Measurements from ENCODE around the gene TAOK1. TPM values are rescaled to one million over a fixed set of nuclear protein-coding genes. Genes with fewer than 3 reads are reported as not detected.

The TAOK1 gene
- total RNA-seq, 4 donors from 2014 or later, result 24.6 to 102 (median 64.9) TPM

DNA sequence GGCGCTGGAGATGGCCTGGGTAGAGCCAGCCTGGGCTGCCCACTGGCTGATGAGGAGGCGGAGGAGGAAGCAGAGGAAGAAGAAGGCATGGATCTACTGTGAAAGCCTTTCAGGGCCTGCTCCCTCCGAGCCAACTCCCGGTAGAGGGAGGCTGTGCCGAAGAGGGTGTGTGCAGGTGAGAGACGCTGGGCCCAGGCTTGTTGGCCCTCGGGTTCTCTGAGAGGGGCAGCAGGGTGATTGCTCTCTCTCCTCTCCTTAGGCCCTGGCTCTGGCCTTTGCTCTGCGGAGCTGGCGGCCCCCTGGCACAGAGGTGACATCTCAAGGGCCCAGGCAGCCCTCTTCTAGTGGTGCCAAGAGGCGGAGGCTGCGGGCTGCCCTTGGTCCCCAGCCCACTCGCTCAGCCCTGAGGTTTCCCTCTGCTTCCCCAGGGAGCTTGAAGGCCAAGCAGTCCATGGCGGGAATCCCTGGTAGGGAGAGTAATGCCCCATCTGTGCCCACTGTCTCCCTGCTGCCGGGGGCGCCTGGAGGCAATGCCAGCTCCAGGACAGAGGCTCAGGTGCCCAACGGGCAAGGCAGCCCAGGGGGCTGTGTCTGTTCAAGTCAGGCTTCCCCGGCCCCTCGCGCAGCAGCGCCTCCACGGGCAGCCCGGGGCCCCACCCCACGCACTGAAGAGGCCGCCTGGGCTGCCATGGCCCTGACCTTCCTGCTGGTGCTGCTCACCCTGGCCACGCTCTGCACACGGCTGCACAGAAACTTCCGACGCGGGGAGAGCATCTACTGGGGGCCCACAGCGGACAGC is 181.9 kb downstream of the TAOK1 start:
- peak overlapping the region; percentile 30 to 53 for H3K27ac ChIP-seq
- TF ChIP-seq, protein P1, sequence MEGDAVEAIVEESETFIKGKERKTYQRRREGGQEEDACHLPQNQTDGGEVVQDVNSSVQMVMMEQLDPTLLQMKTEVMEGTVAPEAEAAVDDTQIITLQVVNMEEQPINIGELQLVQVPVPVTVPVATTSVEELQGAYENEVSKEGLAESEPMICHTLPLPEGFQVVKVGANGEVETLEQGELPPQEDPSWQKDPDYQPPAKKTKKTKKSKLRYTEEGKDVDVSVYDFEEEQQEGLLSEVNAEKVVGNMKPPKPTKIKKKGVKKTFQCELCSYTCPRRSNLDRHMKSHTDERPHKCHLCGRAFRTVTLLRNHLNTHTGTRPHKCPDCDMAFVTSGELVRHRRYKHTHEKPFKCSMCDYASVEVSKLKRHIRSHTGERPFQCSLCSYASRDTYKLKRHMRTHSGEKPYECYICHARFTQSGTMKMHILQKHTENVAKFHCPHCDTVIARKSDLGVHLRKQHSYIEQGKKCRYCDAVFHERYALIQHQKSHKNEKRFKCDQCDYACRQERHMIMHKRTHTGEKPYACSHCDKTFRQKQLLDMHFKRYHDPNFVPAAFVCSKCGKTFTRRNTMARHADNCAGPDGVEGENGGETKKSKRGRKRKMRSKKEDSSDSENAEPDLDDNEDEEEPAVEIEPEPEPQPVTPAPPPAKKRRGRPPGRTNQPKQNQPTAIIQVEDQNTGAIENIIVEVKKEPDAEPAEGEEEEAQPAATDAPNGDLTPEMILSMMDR (IDR thresholded peaks at IDR 0.05), result no peak
- TF ChIP-seq POLR2A (IDR thresholded peaks at IDR 0.05), result no peak
- H3K4me3 ChIP-seq, result peak overlapping the region; percentile 0 to 23
- H3K36me3 ChIP-seq, result no peaks in the 10 kb centered on the region
- peak in 1 of 2 donors; percentile 31 for DNase-seq
- H3K4me1 ChIP-seq, result peaks cover 4 to 18% of the 10 kb centered on the region in 2 donors
- H3K9me3 ChIP-seq, result no peaks in the 10 kb centered on the region
- no peaks in the 10 kb centered on the region for H3K27me3 ChIP-seq
- intact Hi-C loops (cut with DNase I; ENCODE audit: low total_unique reads), result no loop called here

GRCh38 chr17:29572691-29573557 is 182.8 kb downstream of the TAOK1 start:
- no peaks in the 10 kb centered on the region for H3K27me3 ChIP-seq
- H3K4me1 ChIP-seq, result peaks cover 7 to 26% of the 10 kb centered on the region in 2 donors
- peak overlapping the region; percentile 0 to 23 for H3K4me3 ChIP-seq
- TF ChIP-seq, protein P1 (IDR thresholded peaks at IDR 0.05), result peak; percentile 56 to 91 (median 82)
- TF ChIP-seq POLR2A (IDR thresholded peaks at IDR 0.05), result no peak
- intact Hi-C loops (cut with DNase I; ENCODE audit: low total_unique reads), result no loop called here
- DNase-seq, result peak; percentile 43 to 69
- H3K36me3 ChIP-seq, result no peaks in the 10 kb centered on the region
- no peaks in the 10 kb centered on the region for H3K9me3 ChIP-seq
- peak overlapping the region; percentile 30 to 53 for H3K27ac ChIP-seq

GRCh38 chr17:29573558-29573869 is 183.4 kb downstream of the TAOK1 start:
- no peak overlapping the region for H3K4me3 ChIP-seq
- H3K27me3 ChIP-seq, result no peaks in the 10 kb centered on the region
- no peaks in the 10 kb centered on the region for H3K9me3 ChIP-seq
- peak overlapping the region in 1 of 2 donors; percentile 53 for H3K27ac ChIP-seq
- H3K4me1 ChIP-seq, result peaks cover 7 to 28% of the 10 kb centered on the region in 2 donors
- no peaks in the 10 kb centered on the region for H3K36me3 ChIP-seq
- TF ChIP-seq, protein P1 (IDR thresholded peaks at IDR 0.05), result no peak
- TF ChIP-seq POLR2A (IDR thresholded peaks at IDR 0.05), result no peak
- intact Hi-C loops (cut with DNase I; ENCODE audit: low total_unique reads), result no loop called here
- DNase-seq, result no peak

DNA sequence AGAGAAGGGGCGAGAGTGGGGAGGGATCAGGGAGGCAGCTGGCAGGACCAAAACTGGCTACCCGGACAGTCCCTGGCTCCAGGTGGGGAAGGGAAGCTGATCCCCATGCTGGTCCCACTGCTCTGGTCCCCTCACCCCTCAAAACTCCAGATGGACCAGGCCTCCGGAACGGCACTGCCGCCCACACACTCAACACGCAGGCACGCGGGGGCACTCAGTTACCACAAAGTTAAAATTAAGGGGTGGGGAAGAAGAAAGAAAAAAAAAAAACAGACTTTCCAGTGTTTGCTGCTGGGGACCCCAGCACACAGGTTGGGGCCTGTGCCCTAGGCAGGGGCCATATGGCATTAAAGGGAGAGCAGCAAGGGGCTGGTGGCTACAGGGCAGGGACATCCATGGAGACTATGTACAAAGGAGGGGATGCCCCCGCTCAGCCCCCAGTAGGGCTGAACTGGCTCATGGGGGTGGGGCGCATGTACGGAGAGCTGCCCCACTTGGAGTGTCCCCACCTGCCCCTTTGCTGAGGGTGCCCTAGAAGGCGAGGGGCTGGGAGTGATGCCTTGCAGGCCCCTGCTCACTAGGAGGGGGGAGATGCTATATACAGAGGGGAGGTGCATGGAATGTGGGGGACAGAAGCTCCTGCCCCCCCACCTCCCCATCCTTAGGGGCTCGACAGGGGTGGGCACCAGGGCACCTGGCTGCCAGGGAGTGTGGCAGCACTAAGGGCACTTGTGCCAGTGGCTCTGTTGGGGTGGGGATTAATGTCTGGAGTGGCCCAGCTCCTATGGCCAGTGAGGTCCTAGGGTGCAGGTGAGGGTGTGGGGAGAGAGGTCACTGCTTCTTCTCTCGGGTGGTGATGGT is 183.9 kb downstream of the TAOK1 start:
- no peaks in the 10 kb centered on the region for H3K9me3 ChIP-seq
- H3K36me3 ChIP-seq, result no peaks in the 10 kb centered on the region
- no peak overlapping the region for H3K4me3 ChIP-seq
- no peak overlapping the region for H3K27ac ChIP-seq
- no peaks in the 10 kb centered on the region for H3K27me3 ChIP-seq
- intact Hi-C loops (cut with DNase I; ENCODE audit: low total_unique reads), result no loop called here
- H3K4me1 ChIP-seq, result peaks cover 7 to 28% of the 10 kb centered on the region in 2 donors
- DNase-seq, result peak in 1 of 2 donors; percentile 24
- TF ChIP-seq POLR2A (IDR thresholded peaks at IDR 0.05), result no peak
- TF ChIP-seq, protein P1 (IDR thresholded peaks at IDR 0.05), result no peak

All from uterus (tissue), 4 donors.